Measurements from ENCODE around the gene DDX56. TPM values are rescaled to one million over a fixed set of nuclear protein-coding genes. Genes with fewer than 3 reads are reported as not detected.

The DDX56 gene
- total RNA-seq, 2 donors from 2014 or later = 52.9 to 60.6 TPM

Other genes with a start within 250 kb of the DDX56 start
- gene CAMK2B, start 248.3 kb downstream of the DDX56 start, total RNA-seq = 10 to 100 TPM in 1 of 2 donors, 1 to 10 TPM in 1; 5.7 to 16.9 TPM
- gene NUDCD3, start 83.2 kb downstream of the DDX56 start, total RNA-seq = 10 to 100 TPM; 55.2 to 55.9 TPM
- gene NPC1L1, start 32.6 kb downstream of the DDX56 start, total RNA-seq = under 1 TPM; 0.11 to 0.23 TPM
- gene TMED4, start 8.3 kb upstream of the DDX56 start, total RNA-seq = 100 to 1,000 TPM; 227 to 243 TPM
- gene OGDH, start 32.7 kb upstream of the DDX56 start, total RNA-seq = 10 to 100 TPM; 70.4 to 96.9 TPM
- 10 to 100 TPM; 27.1 to 42.8 TPM for gene ZMIZ2, start 174.9 kb upstream of the DDX56 start, total RNA-seq
- gene PPIA, start 222.8 kb upstream of the DDX56 start, total RNA-seq = 1,000 to 10,000 TPM in 1 of 2 donors, 100 to 1,000 TPM in 1; 957 to 1,544 TPM

Data from prostate gland (tissue), 2 donors.